ENCODE data around the gene PDE8A. TPM values are rescaled to one million over a fixed set of nuclear protein-coding genes. Genes with fewer than 3 reads are reported as not detected.
"Not testable (repeated sequence)": the region's sequence is repeated elsewhere in the genome, so short reads cannot be mapped to it uniquely, and the experiment has no call there.

PDE8A gene
- total RNA-seq, 1 experiment from 2014 or later, result 16.4 TPM

DNA sequence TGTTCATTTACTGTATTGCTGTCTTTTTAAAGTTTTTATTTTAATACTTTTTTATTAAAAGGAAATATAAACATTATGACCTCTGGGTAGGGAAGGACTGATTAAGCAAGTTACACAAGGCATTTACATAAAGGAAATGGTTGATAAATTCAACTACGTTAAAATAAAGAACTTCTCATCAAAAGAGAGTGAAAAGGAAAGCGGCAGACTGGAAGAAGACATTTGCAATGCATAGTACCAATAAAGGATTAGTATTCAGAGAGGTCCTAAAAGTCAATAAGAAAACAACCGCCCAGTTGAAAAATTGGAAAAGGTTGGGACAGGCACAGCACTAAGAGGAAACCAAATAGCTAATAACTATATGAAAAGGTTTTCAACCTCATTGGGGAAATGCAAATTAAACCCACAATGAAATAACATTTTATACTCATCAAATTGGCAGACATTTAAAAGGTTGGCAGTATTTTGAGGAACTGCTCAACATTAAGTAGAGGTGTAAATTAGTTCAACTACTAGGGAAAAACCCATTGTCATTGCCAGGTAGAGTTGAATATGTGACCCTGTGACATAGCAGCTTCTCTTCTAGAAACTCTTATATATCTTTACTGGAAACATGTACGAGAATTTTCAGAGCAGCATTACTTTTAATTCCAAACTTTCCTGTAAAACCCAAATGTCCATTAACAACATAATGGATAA is 9.5 kb downstream of the PDE8A start:
- DNase-seq (ENCODE audit: low spot score), result no peak

- peak; percentile 70 for DNase-seq (ENCODE audit: low spot score)
These were observed 10.7 kb downstream of the PDE8A start for GRCh38 chr15:84992157-84992944.

DNA sequence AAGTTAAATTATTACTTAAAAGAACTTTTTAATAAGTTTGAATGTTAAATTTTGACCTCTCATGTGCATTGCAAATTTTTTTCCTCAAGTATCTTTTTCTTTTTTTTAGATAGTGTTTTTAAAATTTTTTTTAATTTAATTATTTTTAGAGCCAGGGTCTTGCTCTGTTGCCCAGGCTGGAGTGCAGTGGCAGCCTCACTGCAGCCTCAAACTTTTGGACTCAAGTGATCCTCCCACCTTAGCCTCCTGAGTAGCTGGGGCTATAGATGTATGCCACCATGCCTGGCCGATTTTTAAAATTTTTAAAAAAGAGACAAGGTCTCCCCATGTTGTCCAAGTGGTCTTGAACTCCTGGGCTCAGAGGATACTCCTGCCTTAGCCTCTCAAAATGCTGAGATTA is 14.4 kb downstream of the PDE8A start:
- DNase-seq (ENCODE audit: low spot score), result no peak

DNA sequence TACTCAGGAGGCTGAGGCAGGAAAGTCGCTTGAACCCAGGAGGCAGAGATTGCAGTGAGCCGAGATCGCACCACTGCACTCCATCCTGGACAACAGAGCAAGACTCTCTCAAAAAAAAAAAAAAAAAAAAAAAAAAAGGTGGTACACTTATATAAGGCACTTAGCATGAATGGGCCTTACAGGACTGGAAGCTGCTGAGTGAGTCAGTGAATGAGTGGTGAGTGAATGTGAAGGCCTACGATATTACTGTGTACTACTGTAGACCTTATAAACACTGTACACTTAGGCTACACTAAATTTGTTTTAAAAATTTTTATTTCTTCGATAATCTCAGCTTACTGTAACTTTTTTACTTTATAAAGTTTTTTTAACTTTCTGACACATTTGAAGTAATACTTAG is 15.1 kb downstream of the PDE8A start:
- not testable (repeated sequence) for DNase-seq (ENCODE audit: low spot score)

GRCh38 chr15:84997214-84997613 is 15.6 kb downstream of the PDE8A start:
- not testable (repeated sequence) for DNase-seq (ENCODE audit: low spot score)

- peak; percentile 27 for DNase-seq (ENCODE audit: low spot score)
These were observed 18.7 kb downstream of the PDE8A start for GRCh38 chr15:85000189-85000864.

- no peak for DNase-seq (ENCODE audit: low spot score)
These were observed 19.3 kb downstream of the PDE8A start for GRCh38 chr15:85000937-85001336.

- no peak for DNase-seq (ENCODE audit: low spot score)
These were observed 20.9 kb downstream of the PDE8A start for GRCh38 chr15:85002517-85002916.

- DNase-seq (ENCODE audit: low spot score), result no peak
These were observed 22.1 kb downstream of the PDE8A start for GRCh38 chr15:85003593-85004312.

DNA sequence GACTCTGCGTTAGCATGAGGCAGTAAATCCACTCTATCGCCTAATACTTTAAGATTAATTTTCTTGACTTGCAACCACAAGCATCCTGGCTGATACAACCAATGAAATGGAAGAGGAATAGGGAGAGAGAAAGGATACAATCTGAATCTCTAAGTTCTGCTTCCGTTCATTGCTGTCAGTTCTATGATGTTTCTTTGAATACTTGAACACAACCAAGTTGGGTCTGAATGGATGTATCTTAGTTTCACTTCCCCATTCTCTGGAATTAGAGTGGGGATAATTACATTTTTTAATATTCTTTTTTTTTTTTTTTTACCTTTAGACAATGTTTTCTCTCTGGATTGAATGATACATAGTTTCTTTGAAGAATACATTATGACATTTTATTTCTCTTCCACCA is 22.9 kb downstream of the PDE8A start:
- DNase-seq (ENCODE audit: low spot score), result no peak

DNA sequence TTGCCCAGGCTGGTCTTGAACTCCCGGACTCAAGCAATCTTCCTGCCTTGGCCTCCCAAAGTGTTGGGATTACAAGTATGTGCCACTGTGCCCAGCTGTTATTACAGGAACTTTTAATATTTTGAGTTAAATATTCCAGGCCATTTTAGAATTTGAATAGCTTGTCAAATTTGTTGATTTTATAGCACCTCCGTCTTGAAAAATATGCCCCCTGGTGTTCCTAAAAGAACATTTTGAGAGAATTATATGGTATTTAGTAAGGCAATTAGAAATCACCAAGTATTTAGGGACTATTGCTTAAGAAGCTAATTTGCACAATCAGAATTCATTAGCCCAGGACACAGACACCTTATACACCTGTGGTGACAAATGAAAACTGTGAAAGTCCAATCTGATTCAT is 23.7 kb downstream of the PDE8A start:
- DNase-seq (ENCODE audit: low spot score), result no peak

- DNase-seq (ENCODE audit: low spot score), result no peak
These were observed 24.1 kb downstream of the PDE8A start for GRCh38 chr15:85005746-85006145.

DNA sequence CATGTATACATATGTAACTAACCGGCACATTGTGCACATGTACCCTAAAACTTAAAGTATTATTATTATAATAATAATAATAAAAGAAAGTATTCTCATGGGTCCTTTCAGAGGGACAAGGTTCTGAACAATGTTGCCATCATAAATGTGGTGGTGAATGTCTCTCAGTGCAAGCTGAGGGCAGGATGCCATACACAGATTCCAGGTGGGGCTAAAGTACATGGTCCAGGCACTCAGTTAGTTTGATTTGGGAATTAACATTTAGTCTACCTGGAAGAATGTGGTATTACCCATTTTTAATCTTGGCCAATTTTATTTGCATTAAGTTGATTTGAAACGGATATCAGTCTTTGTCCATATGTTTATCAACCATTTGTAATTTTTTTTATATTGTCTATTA is 24.5 kb downstream of the PDE8A start:
- no peak for DNase-seq (ENCODE audit: low spot score)

- no peak for DNase-seq (ENCODE audit: low spot score)
These were observed 25.0 kb downstream of the PDE8A start for GRCh38 chr15:85006655-85007054.

- no peak for DNase-seq (ENCODE audit: low spot score)
These were observed 25.5 kb downstream of the PDE8A start for GRCh38 chr15:85007137-85007536.

DNA sequence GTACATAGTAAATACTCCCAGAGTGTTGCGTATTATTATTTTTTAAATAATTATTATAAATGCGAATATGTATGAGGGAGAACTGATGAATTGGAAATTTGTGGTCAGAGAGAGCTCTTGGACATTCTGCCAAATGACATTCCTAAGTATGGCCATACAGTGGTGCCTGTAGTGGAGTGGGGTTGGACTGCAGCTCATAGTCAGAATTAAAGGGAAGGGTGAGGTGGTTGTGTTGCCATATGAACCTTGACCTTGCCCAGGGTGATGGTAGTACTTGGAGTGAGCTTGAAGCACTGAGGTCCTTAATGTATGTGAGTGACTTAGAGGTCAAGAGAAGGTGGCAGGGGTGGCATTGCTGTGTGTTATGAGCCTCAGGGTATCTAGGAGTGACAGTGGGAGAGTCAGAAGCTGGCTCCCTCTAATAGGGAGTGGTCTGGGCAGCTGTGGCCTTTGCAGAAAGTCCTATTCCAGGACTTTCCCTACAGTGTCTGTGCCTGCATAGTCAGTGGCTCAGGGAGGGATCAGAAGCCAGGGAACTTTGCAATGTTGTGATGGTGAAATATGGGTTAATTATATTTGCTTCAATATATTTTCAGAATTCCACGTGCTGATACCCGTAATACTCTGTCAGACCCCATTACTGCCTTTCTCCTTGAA is 26.2 kb downstream of the PDE8A start:
- no peak for DNase-seq (ENCODE audit: low spot score)

DNA sequence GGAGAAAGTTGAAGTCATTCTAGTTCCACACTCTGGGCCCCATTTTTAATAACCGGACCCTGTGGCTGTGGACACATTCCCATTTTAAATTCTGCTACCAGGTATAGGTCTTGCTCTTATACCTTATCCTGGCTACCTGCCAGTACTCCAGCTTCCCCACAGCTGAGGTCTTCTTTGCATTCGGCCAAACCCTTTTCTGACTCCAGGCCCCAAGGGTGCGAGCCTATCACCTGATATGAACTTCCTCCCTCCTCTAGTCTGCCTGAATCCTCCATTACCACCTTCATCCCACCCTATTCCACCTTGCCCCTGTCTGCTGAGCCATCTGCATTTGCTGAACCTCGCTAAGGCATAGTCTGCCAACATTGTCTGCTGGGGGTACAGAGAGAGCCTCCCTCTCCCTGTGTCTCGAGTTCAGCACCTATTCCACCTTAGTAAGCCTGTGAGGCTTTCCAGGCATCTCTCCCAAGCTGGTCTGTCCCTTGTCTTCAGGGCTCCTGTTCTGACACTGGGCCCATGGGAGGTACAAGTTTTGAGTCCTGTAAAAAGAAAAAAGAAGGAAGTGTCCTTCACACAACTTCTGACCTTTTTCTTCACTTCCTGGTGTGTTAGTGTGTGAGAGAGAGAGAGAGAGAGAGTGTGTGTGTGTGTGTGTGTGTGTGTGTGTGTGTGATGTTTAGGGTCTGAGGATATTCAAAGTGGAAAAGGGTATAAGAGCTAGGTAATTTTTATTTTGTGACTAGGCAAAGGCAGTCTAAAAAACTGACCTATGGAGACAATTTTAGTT is 27.0 kb downstream of the PDE8A start:
- no peak for DNase-seq (ENCODE audit: low spot score)

DNA sequence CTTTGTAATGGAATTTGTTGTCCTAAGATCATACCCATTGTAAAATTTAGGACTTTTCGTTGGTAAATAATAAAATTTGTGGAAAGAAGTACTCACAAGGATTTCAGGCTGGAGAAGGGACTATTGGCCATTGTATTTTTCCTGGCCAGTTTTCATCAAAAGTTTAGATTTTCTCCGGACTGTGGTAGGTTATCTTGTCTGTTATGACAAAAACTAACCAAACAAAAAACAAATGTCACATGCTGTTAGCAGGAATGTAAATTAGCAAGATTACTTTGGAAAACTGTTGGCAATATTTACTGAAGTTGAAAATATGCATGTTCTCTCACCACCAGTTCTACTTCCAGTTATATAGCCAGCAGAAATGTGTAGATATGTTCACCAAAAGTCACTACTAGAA is 27.8 kb downstream of the PDE8A start:
- no peak for DNase-seq (ENCODE audit: low spot score)

DNA sequence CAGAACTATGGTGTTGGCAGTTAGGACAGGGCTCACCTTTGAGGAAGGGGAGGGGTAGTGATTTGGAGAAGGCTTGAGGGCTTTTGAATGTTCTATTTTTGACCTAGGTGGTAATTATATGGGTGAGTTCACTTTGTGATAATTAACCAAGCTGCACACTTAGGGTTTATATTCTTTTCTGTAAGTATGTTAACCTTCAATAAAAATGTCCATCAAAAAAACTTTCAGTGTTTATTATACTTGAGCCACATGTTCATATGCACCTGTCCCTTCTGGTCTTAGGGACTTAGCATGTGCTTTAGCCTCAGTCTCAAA is 28.4 kb downstream of the PDE8A start:
- no peak for DNase-seq (ENCODE audit: low spot score)

GRCh38 chr15:85010386-85011159 is 28.9 kb downstream of the PDE8A start:
- no peak for DNase-seq (ENCODE audit: low spot score)

Measured in H4 (cell line).